Stimulated activated CD4-positive, alpha-beta T cell treated with anti-CD3 and anti-CD28 coated beads, Interleukin-1b, Interleukin-23, amount 100 ng/mL, for 4 hours (primary cell): ENCODE data around the gene LY6G5B.
A peak's percentile ranks its signal among the peaks of the same experiment; 100 is the strongest.
"Not testable (repeated sequence)": the region's sequence is repeated elsewhere in the genome, so short reads cannot be mapped to it uniquely, and the experiment has no call there.

Source experiments
- DNase-seq, 2 donors: peaks; one replicate each; pipeline ENCODE4 v3.0.0-alpha.2; 2020; ENCODE audit warnings: low read depth in 2 of 2

LY6G5B gene

GRCh38 chr6:31691078-31691463, 21.3 kb downstream of the LY6G5B start:
- no peak for DNase-seq

DNA sequence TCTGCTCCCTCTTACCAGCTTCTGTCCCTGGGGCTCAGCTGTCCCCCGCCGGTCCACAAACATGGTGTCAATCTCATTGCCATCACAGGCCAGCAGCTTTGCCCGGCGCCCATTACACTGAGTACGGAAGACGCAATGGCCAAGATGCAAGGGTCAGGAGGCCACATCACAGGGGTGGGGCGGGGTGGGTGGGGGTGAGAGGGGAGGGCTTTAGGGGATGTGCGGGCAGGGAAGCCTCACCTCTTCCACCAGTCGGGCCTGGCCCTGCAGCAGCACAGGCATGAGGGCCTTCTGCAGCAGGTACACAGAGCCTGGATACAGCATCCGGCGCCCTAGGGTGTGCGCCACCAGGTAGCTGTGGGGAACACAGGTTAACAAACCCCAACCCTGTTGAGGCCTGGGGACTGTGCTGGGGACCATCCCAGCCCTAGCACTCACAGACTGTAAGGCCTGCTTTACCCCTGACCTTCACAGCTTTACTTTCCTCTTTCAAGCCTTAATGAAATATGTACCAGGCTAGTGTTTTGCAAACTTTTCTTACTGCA, 21.9 kb downstream of the LY6G5B start:
- DNase-seq: no peak

GRCh38 chr6:31692353-31692752, 22.6 kb downstream of the LY6G5B start:
- DNase-seq: no peak

DNA sequence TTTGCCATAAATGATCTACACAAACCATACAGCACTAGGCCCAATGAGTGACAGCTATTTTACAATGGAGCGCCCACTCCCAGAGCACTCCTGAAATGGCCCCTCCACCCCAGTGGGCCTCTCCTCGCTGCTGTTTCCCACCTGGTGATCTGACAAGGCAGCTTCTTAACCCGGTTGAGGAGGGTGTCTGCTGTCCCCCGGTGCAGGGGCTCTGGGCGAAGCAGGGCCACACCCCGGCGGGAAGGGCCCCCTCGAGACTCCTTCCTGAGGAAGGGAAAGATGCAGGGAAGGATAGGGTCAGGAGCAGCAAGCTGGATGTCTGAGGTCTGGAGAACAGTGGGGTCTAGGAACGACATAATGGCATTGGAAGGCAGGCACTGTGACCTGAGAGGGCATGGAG, 23.1 kb downstream of the LY6G5B start:
- no peak for DNase-seq

DNA sequence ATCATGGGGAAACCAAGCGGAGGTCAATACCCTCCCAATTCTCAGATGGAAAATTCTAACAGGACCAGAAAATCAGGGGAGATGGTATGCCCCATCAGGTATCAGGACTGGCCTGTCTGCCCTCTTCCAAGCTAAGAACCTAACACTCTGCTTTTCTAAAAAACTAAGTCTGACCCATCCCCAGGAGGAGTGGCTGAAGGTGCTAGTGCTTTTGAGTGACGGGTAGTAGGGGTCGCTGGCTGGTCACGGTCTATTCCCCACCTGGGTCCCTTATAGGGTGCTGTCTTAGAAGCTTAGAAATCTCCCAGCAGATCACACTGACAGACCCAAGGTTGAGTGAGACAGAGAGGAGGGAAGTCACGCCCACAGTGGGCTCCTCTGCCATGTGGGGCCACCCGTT, 23.8 kb downstream of the LY6G5B start:
- no peak for DNase-seq

DNA sequence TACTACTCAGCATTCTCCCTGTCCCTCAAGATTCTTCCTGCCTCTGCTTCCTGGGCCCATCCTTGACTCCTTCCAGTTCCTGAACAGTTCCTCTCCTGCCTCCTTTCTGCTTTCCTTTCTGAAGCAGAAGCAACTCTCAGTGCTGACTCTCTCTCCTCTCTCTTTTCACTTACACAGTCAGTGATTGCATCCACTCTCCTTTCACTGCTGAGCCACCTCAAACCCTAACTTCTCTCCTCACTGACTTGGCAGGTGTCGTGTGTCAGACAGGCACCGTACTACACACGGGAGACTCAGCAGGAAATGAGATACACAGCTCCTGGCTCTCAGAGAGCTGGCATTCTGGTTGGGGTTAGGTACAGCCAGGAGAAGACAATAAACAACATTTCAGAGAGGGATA, 27.8 kb downstream of the LY6G5B start:
- no peak for DNase-seq

DNA sequence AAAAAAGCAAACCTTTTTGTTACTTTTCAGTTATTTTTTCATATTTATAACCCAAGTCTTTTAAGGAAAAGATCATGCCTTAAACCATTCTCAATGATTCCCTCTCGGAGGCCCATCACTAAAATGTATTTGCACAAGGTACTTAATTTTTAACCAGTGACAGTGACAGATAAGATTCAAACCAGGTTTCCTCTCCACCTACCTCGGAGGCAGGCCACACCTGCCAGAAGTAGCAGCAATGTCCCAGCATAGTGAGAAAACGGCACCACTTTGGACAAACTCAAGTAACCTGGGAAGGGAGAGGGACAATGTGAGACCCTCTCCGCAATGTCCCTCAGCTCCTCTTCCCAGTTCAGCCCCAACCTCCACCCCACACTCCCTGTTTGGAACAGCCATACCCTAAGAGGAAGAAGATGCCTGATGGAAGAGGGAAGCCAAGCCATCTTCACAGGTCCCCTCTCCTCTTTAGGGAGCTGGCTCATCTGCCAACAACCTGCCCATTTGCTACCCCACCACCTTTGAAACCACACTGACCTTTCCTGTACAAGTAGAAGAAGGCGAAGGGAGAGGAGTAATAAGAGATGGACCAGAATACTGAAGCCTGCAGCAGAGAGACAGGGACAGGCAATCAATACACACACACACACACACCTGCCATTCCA, 31.1 kb downstream of the LY6G5B start:
- no peak for DNase-seq

GRCh38 chr6:31701666-31702404, 32.1 kb downstream of the LY6G5B start:
- no peak for DNase-seq

DNA sequence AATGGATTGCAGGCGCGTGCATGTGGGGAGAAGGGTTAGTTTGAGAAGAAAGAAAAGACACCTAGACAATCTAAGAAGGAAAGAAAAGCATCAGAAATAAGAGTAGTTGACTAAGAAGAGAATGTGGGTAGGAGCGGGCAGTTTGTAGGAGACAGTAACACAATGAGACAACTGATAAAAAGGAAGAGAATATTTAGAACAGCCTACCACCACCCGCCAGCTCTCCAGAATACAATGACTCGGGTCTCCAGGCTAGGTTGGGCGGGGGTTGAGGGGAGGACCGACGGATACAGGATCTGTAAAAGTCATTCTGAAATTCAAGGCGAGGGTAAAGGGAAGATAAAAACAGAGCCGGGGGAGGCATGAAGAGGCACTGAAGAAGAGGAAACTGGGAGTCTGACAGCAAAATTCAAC, 32.6 kb downstream of the LY6G5B start:
- DNase-seq: peak in 1 of 2 donors; percentile 19

DNA sequence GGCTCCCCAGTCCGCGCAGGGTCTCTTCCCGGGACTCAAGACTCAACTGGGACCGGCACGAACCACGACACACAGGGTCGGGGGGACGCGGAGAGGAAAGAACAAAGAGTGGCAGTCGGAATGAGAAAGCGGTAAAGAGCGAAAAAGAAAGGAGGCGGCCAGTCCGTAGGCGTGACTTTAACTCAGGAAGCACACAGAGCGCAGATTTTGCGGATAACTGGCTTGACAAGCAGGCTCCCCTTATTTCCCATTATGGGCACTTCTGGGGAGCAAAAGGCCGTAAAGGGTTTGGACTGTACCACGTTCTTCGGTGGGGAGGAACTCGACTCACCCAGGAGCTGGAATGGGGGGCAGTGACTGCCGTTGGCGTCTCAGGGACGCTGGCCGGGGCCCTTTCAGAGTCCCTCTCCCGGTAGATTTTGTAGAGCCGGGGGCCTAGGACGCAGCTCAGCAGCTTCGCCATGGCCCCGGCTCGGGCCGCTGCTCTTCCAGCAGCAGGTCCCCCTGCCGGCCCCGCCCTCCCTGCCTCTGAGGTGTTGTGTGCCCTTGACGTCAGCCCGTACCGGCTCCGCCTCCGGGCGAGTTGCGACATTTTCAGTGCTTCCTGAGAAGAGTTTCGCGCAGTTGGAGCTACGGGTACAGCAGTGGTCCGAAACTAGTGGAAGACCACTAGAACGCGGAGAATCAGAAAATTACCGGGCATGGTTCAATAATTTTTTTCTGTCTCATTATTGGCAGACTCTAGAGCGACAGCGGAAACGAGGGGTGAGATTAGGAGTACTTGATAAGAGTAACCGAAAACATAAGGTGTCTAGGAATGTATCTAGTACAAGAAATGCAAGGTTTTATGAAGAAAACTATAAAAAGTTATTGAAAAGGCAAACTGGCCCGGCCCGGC, 33.3 kb downstream of the LY6G5B start, which contains the start of gene ABHD16A:
TSS of gene ABHD16A (minus strand) at position 506 of the 898 bp plus-strand sequence. CDS start at position 463, 43 bp downstream.
- DNase-seq: peak; percentile 94 to 95

DNA sequence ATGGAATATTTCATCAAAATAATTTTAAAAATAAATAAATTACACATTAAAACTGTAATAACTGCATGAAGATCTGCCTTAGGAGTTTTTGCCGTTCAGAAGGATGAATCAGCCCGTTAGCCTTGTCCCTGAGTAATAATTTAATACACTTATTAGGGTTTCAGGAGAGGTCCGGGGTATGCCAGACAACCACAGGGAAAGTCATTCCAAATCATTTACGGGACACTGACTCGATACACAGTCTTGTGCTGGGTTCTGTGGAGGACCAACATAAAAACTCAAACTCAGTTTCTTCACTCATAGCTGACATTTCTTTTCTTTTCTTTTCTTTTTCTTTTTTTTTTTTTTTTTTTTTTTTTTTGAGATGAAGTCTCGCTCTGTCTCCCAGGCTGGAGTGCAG, 36.2 kb downstream of the LY6G5B start:
- no peak for DNase-seq

DNA sequence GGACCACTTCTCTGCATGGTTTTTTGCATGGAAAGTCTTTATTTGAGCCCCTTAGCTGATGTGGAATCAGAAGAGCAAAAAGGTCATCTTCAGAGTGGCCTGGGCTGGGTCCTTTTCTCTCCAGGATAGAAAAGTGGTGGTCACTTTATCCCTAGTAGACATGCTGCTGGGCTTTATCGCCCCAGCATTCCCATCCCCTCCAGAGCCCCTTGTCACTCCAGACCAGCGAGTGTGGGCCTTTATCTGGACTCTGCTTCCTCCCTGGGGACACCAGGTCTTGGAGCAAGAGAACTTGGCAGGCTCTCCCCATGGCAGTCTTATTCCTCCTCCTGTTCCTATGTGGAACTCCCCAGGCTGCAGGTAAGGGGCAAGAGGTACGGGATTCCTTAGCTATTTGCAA, 36.8 kb downstream of the LY6G5B start, which contains the start of gene LY6G6F:
TSS of gene LY6G6F (plus strand) at position 268 of the 400 bp plus-strand sequence. CDS start at position 309, 41 bp downstream.
- DNase-seq: no peak

DNA sequence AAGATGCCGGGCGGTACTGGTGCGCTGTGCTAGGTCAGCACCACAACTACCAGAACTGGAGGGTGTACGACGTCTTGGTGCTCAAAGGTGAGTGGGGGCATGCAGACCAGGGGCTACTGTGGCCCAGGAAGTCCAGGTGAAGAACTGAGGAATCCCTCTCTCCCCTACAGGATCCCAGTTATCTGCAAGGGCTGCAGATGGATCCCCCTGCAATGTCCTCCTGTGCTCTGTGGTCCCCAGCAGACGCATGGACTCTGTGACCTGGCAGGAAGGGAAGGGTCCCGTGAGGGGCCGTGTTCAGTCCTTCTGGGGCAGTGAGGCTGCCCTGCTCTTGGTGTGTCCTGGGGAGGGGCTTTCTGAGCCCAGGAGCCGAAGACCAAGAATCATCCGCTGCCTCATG, 37.9 kb downstream of the LY6G5B start:
- DNase-seq: no peak

DNA sequence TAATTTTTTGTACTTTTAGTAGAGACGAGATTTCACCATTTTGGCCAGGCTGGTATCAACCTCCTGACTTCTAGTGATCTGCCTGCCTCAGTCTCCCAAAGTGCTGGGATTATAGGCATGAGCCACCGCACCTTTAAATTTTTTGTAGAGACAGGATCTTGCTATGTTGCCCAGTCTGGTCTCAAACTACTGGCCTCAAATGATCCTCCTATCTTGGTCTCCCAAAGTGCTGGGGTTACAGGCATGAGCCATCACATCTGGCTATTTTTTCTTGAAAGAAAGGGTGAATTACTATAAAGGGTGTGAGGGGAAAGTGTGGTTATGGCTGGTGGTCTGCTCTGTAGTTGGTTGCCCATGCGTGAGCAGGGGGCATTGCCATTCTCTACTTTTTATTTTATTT, 38.4 kb downstream of the LY6G5B start:
- DNase-seq: no peak

DNA sequence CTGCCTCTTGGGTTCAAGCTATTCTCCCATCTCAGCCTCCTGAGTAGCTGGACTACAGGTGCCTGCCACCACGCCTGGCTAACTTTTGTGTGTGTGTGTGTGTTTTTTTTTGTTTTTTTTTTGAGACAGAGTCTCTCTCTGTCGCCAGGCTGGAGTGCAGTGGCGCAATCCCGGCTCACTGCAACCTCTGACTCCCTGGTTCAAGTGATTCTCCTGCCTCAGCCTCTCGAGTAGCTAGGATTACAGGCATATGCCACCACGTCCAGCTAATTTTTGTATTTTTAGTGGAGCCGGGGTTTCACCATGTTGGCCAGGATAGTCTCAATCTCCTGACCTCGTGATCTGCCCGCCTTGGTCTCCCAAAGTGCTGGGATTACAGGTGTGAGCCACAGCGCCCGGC, 39.4 kb downstream of the LY6G5B start:
- not testable (repeated sequence) for DNase-seq

DNA sequence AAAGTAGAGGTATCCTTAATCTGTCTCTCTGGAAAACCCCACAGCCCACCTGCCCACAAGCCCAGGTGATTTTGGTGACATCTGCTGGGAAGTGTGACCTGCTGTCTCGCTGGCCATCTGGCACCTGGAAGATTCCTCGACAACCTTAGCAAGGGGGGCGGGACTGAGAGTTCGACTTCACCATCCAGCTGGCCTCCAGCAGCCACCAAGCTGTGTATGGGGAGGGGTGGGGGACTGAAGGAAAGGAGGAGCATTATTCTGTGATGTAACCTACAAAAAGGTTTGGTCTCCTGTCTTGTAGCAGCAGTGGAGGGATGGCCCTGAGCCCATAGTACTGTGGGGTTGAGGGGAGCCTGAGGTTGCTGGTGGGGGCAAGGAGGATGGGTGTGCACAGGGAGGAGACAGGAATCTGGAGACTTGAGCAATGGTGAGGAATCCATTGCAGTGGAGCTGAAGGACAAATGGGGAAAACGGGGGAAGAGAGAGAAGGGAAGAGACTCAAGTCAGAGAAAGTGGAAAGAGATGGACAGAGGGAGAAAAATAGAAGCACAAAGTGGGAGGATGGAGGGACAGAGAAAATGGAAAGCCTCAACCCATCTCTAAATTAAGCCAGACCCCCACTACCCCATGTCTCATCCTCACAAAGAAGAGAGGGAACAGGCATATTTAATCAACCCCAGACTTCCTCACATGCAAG, 40.9 kb downstream of the LY6G5B start:
- no peak for DNase-seq

DNA sequence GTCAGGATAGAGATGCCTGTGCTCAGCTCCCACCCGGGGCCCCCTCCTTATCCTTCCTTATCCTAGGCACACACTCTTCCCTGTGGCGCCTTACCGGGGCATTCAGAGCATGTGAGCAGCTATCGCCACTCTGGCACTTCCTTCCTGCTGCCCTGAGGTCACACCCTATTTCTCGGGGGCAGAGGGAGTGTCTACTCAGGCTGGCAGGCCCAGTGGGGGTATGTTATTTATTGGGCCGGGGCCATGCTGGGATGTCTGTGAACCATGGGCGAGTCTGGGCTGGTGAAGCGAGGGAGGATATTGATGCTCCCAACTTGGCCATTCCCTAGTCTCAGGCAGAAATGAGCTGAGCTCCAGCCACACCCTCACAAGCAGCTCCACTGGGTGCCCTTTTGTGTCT, 41.5 kb downstream of the LY6G5B start:
- no peak for DNase-seq

DNA sequence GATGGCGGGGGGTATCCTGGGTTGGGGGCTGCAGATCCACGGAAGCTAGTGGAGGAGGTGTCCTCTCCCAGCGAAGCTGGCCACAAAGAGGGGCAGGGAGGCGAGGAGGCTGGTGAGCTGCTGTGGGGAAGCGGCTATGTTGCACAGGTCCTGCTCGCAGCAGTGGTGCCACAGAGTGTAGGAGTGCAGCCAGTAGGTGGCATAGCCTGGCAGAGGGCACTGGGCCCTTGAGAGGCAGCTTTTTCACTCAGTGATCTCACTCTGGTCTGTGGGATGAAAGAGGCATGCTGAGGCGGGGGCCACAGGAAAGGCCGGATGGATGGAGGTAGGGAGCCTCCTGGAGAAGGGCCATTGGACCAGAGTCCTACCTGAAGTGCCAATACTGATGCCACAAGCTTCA, 42.5 kb downstream of the LY6G5B start:
- DNase-seq: no peak

- DNase-seq: no peak
Measured at GRCh38 chr6:31713465-31713864, 43.7 kb downstream of the LY6G5B start.

DNA sequence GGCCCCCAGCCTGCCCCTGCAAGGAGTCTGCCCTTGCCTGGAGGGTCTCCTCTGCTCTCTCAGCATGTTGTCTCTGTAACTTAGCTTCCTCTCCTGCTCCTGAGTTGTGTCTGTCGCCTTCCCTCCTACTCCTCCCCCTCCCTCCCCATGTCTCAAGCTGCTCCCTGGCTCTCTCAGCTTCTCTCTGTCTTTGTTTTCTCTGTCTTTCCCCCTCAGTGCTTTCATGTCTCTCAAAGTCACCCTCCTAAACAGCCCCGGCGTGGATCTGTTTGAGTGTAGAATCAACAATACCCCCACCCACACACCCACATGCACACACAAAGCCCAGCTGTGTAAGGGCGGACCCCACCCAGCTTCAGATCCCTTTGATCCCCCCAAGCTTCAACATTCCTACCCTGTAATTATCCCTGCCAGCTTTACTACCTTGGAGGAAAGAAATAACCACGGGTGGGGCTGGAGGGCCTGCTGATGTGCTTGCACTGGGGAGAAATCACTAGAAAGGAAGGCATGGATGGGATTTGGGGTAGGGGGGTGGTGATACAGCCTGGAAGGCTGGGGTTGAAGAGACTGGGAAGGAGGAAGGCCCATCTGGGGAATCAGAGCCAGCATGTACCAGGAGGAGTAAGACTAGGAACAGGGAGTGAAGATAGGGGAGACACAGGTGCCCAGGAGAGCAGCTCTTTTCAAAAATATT, 44.4 kb downstream of the LY6G5B start:
- DNase-seq: no peak
